ENCODE results near the gene NAT16. TPM values are rescaled to one million over a fixed set of nuclear protein-coding genes. Genes with fewer than 3 reads are reported as not detected.

The NAT16 gene
- total and polyA plus RNA-seq, 2 experiments from 2014 or later, result 0.21 to 0.31 TPM

DNA sequence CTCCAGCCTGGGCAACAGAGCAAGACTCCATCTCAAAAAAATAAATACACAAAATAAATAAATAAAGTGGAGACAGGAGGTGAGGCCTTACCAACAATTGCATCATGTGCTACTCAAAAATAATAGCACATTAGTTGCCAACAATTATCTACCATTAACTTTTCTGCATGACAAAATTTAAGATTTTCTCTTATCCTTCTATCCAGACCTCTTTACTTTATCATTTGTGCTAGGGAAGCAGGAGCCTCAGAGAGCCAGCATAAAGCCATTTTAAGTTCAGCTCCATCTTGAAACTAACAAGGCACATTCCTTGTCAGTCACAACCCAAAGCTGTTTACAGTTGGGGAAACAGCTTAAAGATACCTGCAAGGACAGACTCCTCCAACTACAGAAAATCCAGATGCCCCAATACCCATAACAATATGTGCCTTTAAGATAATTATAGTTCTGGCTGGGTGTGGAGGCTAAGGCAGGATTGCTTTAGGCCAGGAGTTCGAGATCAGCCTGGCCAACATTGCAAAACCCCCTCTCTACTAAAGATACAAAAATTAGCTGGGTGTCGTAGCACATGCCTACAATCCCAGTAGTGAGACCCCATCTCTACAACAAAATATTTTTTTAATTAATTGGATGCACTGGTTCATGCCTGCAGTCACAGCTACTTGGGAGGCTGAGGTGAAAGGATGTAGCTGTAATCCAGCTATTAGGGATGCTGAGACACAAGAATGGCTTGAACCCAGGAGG, 28.0 kb downstream of the NAT16 start (continued):
- TF ChIP-seq, protein P1, sequence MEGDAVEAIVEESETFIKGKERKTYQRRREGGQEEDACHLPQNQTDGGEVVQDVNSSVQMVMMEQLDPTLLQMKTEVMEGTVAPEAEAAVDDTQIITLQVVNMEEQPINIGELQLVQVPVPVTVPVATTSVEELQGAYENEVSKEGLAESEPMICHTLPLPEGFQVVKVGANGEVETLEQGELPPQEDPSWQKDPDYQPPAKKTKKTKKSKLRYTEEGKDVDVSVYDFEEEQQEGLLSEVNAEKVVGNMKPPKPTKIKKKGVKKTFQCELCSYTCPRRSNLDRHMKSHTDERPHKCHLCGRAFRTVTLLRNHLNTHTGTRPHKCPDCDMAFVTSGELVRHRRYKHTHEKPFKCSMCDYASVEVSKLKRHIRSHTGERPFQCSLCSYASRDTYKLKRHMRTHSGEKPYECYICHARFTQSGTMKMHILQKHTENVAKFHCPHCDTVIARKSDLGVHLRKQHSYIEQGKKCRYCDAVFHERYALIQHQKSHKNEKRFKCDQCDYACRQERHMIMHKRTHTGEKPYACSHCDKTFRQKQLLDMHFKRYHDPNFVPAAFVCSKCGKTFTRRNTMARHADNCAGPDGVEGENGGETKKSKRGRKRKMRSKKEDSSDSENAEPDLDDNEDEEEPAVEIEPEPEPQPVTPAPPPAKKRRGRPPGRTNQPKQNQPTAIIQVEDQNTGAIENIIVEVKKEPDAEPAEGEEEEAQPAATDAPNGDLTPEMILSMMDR (conservative IDR thresholded peaks at IDR 0.05; ENCODE audit: low read depth in 2 of 2), result no peak
- no peak for TF ChIP-seq NANOG (IDR thresholded peaks at IDR 0.05; ENCODE audit: borderline replicate concordance)
- TF ChIP-seq, protein P2, sequence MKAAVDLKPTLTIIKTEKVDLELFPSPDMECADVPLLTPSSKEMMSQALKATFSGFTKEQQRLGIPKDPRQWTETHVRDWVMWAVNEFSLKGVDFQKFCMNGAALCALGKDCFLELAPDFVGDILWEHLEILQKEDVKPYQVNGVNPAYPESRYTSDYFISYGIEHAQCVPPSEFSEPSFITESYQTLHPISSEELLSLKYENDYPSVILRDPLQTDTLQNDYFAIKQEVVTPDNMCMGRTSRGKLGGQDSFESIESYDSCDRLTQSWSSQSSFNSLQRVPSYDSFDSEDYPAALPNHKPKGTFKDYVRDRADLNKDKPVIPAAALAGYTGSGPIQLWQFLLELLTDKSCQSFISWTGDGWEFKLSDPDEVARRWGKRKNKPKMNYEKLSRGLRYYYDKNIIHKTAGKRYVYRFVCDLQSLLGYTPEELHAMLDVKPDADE (IDR thresholded peaks at IDR 0.05), result no peak

DNA sequence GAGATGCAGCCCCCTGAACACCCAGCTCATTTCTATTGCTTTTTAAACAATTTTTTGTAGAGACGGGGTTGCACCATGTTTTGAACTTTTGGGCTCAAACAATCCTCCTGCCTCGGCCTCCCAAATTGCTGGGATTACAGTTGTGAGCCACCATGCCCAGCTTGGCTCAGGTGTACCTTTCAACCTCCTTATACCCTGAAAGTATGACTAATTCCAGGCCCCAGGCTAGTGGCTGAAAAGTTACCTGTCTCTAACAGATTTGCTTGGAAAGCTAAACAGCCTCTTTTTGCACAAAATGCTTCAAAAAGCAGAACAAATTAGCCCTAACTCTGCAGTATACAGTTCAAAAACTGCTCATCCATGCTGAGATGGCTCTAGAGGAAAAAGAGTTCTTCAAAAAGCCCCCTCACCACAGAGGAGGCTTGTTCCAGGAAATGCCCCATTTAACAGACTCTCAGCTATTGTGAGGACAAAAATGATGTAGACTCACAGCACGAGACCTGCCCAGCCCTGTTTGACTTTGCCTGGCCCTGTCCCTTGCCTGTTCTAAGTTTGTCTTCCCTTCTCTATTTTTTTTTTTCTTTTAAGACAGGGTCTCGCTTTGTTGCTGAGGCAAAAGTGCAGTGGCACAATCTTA, 39.2 kb downstream of the NAT16 start:
- H3K4me3 ChIP-seq, result no peak overlapping the region
- no peak for DNase-seq (ENCODE audit: low spot score)
- no peaks in the 10 kb centered on the region for H4K20me1 ChIP-seq (replicated peaks; ENCODE audit: insufficient read depth)
- Mint-ChIP-seq H3K36me3 (ENCODE audit: low read depth) (no peaks in the 10 kb centered on the region), H3K27me3 (ENCODE audit: insufficient read depth, low read depth, poor library complexity) (peaks cover 14% of the 10 kb centered on the region), H3K4me3 (no peak overlapping the region), H3K4me1 (peaks cover 12% of the 10 kb centered on the region), H3K27ac (no peak overlapping the region), H3K9me3 (no peaks in the 10 kb centered on the region)
- peak overlapping the region; percentile 80; the same call in 1 of the 2 replicates for H2AFZ ChIP-seq
- no peaks in the 10 kb centered on the region; the same call in 1 of the 2 replicates for H3F3A ChIP-seq (replicated peaks; ENCODE audit: low read depth)
- no peaks in the 10 kb centered on the region for H3K36me3 ChIP-seq (ENCODE audit: insufficient read depth)
- H3K9me2 ChIP-seq (ENCODE audit: insufficient read depth), result no peaks in the 10 kb centered on the region
- H3K27me3 ChIP-seq (ENCODE audit: insufficient read depth), result no peaks in the 10 kb centered on the region
- no peaks in the 10 kb centered on the region for H3K79me2 ChIP-seq (replicated peaks; ENCODE audit: insufficient read depth)
- no peak for ATAC-seq
- no peak overlapping the region for H3K27ac ChIP-seq (ENCODE audit: low read depth)
- no peak overlapping the region for H3K4me2 ChIP-seq
- peaks cover 11% of the 10 kb centered on the region for H3K4me1 ChIP-seq (ENCODE audit: insufficient read depth)
- TF ChIP-seq, protein P3, sequence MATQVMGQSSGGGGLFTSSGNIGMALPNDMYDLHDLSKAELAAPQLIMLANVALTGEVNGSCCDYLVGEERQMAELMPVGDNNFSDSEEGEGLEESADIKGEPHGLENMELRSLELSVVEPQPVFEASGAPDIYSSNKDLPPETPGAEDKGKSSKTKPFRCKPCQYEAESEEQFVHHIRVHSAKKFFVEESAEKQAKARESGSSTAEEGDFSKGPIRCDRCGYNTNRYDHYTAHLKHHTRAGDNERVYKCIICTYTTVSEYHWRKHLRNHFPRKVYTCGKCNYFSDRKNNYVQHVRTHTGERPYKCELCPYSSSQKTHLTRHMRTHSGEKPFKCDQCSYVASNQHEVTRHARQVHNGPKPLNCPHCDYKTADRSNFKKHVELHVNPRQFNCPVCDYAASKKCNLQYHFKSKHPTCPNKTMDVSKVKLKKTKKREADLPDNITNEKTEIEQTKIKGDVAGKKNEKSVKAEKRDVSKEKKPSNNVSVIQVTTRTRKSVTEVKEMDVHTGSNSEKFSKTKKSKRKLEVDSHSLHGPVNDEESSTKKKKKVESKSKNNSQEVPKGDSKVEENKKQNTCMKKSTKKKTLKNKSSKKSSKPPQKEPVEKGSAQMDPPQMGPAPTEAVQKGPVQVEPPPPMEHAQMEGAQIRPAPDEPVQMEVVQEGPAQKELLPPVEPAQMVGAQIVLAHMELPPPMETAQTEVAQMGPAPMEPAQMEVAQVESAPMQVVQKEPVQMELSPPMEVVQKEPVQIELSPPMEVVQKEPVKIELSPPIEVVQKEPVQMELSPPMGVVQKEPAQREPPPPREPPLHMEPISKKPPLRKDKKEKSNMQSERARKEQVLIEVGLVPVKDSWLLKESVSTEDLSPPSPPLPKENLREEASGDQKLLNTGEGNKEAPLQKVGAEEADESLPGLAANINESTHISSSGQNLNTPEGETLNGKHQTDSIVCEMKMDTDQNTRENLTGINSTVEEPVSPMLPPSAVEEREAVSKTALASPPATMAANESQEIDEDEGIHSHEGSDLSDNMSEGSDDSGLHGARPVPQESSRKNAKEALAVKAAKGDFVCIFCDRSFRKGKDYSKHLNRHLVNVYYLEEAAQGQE (IDR thresholded peaks at IDR 0.05; ENCODE audit: unreplicated experiment), result no peak
- TF ChIP-seq CREB1 (CRISPR knock-in tag; IDR thresholded peaks at IDR 0.05; ENCODE audit: low read depth), result no peak
- no peak for TF ChIP-seq ZNF114 (CRISPR knock-in tag; IDR thresholded peaks at IDR 0.05)
- TF ChIP-seq JUNB (IDR thresholded peaks at IDR 0.05; ENCODE audit: unreplicated experiment), result no peak
- TF ChIP-seq, protein P2 (IDR thresholded peaks at IDR 0.05), result no peak
- TF ChIP-seq NANOG (IDR thresholded peaks at IDR 0.05; ENCODE audit: borderline replicate concordance), result no peak
